NOMO-1 treated with DMSO at 0.1 percent for 48 hours (cell line): Measurements from ENCODE around the gene TLNRD1.
"Not testable (repeated sequence)": the region's sequence is repeated elsewhere in the genome, so short reads cannot be mapped to it uniquely, and the experiment has no call there.

Source experiments
- DNase-seq: peaks from one replicate; lab custom pipeline; 2025; ENCODE audit not compliant: unreplicated experiment; lab: John Stamatoyannopoulos, UW

The TLNRD1 gene

DNA sequence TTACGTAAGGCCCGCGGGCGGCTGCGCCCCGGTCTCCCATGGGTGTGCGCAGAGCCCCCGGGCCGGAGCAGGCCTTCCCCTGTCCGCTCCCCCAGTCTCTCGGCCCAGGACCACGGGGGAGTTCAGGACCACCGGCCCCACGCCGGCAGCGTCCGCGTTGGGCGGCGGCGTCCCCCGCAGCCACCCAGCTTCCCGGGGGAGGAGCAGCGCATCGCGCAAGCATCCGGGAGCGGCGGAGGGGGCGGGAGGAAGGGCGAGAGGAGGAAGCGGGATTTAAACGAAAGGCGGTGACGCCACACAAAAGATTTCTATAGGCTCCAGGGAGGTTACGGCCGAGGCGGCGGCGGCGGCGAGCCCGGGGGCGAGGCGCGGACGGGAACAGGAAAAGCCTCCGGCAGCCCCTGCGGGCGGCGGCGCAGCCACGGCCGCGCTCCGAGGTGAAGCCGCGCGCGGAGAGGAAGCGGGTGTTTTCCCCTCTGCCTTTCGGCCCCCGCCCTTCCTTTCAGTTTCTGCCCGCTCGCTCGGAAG is at the start of gene TLNRD1:
TSS of gene TLNRD1 (plus strand) at position 300 of the 528 bp plus-strand sequence. CDS start 1,349 bp downstream, outside the sequence.
- peak; percentile 92 for DNase-seq

DNA sequence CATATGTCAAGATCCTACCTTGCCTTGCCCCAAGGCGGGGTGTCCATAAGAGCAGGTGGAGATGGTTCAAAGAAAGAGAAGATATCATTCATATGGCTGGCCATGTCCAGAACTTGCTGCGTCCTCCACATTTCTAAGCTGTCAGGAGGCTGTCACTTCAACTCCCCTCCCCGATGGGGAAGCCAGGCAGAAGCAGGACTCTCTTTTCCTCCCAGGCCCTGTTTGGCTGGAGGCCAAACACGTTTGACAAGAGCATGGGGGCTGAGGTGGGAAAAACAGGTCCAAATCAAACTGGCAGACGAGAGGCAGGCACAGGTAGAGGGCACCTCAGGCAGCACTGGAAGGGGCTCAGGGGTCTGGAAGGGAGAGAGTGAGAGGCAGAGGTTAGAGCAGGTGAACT is 48.8 kb upstream of the TLNRD1 start:
- no peak for DNase-seq

DNA sequence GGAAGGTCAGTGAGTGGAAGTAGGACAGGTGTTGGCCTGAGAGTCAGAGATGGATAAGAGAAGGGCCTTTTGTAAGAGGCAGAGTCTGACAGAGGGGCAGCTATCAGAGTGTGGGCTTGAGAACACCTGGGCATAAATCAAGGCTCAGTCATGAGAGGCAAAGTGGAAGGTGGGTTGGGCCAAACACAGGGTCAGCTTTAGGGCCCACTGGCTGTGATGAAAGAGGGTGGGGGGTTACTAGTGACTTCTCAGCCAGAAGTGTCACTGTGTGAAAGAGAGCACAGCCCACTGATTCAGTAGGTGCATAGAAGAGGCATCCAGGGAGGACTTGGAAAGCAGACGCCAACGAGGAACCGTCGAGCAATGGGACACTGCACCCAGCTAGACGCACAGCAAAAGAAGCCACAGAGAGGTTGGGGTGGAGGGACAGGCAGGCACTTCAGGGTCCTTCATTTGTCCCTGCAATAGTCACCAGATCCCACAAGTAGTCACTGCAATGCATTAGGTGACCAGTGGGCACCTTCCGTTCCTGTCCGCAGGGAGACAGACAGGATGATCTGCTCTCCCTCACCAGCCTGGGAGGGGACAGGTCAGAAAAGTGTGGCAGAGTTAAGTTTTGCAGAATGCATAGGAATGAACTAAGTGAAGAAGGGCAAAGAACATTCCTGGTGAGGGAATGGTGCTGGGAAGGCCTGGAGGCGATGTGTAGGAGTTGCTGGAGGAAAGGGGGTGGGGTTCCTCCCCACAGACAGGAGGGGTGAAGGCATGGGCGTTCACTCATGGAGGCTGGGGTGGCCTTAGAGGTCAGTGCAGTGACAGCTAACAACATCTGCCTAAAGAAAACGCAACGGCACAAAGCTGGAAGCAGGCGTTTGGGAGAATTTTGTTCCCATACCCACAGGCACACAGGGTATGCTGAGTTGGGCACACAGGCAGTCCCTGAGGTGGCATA is 47.4 kb upstream of the TLNRD1 start:
- DNase-seq: no peak

DNA sequence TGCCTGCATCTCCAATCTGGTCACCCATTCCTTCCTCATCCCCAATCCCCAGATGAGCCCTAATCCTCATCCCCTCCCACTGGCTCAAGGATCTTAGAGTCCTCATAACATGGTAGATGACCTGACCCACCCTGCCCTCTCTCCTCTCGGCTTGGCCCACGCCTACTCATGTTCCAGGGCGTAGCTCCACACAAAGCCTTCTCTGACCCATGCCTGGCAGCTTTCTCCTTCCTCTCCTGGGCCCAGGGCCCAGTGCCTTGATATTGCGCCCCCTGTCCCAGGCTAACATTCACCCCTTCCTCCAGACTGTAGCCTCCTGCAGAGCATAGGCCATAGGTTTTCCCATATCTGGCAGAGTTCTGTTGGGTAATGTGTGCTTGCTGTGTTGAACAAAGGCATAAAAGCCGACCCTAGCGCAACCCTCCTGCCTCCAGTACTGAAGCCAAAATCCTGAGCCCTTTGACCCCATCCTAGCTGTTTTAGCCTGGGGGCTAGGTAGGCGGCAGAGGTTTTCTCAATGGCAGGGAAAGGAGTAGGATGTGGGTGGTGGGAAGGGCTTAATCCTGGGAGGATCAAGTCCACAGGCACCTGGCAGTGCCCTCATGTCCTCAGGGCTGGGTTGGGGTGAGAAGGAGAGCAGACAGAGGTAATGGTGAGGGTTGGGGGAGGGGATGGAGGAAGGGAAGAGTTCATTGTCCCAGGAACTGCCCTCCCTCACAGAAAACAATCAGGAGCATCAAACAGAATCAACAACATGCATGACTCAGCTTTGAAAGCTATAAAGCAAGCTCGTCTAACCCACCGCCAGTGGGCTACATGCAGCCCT is 46.6 kb upstream of the TLNRD1 start:
- DNase-seq: no peak

DNA sequence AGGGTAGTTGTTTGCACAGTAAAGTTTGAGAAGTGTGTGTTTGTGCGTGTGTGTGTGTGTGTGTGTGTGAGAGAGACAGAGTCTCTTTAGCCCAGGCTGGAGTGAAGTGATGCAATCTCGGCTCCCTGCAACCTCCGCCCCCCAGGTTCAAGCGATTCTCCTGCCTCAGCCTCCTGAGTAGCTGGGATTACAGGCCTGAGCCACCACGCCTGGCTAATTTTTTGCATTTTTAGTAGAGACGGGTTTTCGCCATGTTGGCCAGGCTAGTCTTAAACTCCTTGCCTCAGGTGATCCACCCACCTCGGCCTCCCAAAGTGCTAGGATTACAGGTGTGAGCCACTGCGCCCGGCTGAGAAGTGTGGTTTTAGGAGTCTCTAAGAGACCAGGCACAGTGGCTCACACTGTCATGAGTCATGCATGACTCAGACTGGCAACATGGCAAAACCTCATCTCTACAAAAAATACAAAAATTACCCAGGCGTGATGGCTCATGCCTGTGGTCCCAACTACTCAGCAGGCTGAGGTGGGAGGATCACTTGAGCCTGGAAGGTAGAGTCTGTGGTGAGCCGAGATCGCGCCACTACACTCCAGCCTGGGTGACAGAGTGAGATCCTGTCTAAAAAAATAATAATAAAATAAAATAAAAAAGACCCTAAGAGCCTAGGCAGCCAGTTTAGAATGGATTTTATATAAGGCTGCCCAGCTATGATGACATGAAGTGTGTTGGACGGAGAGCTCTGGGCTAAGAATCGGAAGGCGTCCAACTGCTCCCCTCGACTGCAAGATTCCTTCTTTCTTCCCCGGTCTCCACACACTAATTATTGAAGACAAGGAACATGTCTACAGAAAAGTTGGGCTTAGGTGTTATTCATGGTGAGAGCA is 44.9 kb upstream of the TLNRD1 start:
- peak; percentile 38 for DNase-seq

DNA sequence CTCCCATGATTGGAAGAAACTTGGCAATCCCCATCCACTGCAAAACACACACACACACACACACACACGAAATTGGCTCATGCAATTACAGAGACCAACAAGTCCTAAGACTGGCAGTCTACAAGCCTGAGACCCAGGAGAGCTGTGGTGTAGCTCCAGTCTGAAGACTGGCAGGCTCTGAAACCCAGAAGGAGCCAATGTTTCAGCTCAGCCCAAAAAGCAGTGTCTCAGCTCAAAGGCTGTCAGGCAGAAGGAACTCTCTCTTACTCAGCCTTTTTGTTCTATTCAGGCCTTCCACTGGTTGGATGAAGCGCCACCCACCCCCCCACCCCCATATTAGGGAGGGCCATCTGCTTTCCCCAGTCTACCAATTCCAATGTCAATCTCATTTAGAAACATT is 43.2 kb upstream of the TLNRD1 start:
- DNase-seq: no peak

DNA sequence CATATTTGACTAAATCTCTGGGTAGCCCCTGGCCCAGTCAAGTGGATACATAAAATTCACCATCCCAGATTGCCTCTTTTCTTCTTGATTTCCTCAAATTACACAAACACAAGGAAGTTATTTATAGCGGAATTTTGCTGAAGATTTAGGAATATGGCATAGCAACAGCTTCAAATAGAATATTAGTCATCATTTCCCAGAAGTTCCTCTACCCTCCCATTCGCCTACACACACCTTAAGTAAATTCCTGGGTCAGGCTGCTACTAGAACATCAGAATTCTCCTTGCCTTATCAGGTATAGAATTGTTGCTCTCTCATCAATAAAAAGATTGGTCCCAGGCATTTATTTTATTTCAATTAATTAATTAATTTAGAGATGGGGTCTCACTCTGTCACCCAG is 42.7 kb upstream of the TLNRD1 start:
- no peak for DNase-seq

DNA sequence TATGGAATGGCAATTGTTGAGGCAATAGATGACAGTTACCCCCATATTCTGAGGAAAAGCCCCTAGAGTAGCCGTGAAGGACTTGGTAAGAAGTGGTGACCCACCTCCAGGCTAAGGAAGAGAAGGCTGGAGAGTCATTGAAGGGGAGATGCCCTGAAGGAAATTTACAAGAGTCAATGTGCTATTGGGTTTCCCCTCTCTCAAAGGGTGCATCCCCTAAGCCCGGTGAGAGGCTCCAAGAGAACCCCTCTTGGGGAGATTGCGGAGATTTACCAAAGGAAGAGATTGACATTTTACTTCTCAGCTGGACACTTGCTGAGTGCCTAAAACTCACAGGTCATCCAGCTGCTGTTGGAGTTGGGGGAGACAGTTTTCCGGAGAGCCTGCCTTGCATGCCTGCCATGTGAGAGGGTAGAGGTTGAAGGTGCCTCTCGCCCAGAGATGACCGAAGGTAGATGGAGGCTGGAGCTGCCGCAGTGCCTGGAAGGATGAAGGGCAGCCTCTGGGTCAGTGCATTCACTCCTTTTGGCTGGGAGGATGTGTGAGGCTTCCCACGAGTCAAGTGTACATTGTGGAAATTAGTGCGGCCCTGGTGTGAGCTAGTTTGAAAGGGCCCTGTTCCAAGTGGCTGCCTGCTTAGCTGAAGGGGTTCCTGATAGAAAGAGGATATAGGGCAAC is 41.8 kb upstream of the TLNRD1 start:
- no peak for DNase-seq

DNA sequence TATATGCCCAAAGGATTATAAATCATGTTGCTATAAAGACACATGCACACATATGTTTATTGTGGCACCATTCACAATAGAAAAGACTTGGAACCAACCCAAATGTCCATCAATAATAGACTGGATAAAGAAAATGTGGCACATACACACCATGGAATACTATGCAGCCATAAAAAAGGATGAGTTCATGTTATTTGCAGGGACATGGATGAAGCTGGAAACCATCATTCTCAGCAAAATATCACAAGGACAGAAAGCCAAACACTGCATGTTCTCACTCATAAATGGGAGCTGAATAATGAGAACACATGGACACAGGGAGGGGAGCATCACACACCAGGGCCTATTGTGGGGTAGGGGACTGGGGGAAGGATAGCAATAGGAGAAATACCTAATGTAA is 35.3 kb upstream of the TLNRD1 start:
- not testable (repeated sequence) for DNase-seq

DNA sequence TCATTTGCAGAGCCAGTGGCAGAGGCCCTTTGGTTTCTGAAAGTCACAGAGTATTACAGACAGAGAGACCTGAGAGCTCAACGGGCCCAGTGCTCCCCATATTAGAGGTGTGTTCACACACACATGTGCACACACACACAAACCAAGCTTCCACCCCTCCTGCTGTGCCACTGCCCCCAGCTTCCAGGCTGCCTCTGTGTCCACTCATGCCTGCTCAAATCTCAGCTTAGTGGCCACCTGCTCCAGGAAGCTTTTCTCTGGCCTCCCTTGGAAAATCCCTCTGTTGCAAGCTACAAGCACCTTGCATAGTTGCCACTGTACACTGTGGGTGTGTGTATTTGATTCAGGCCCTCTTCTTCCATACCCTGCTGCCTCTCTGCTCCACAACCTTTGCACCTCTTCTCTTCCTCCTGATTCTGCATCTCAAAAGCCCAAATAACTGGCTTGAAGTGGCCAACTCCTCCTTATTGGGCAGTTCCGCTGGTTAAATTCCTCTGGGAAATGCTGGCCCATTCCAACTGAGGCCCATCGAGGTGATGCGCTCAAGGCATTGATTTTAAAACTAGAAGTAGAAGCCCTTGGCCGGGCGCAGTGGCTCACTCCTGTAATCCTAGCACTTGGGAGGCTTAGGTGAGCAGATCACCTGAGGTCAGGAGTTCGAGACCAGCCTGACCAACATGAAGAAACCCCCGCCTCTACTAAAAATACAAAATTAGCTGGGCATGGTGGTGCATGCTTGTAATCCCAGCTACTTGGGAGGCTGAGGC is 34.1 kb upstream of the TLNRD1 start:
- DNase-seq: no peak

DNA sequence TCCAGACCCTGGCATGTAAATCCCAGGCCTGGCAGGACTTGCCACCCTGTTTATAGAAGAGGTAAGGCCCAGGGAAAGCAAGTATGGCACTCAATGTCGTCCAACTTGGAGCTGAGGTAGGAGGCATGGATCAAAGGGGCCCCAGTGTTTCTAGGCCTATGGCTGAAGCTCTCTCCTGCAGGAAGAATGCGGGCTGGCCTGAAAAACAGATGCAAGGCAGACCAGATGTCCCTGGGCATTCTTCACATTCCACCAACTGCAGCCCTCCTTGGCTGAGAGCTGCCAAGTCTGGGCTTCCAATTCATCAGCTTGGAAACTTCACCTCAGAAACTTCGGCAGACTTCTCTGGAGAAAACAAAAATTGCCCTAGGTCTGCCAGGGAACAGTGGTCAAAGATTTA is 33.3 kb upstream of the TLNRD1 start:
- DNase-seq: no peak

DNA sequence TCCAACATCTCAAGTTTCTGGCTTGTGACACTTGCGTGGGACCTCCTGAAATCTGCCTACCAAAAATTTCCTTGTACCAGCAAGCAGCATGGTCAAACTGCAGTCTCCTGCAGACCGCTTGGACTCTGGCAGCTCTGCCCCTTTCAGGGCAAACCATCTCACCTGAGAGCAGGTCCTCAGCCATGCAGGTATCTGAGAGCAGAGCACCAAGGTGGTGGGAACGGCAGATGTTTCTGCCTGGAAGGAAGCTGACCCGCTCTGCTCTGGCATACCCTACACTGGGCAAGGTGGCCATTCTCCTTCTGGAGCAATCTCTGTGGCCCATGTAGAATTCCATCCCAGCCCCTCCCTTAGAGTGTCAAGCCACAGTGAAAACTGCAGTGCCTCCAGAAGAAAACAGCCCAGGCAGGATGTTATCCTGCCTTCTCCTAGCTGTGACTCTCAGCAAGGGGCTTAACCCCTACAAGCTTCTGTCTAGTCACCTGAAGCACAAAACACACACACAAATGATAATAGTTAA is 32.7 kb upstream of the TLNRD1 start:
- no peak for DNase-seq

DNA sequence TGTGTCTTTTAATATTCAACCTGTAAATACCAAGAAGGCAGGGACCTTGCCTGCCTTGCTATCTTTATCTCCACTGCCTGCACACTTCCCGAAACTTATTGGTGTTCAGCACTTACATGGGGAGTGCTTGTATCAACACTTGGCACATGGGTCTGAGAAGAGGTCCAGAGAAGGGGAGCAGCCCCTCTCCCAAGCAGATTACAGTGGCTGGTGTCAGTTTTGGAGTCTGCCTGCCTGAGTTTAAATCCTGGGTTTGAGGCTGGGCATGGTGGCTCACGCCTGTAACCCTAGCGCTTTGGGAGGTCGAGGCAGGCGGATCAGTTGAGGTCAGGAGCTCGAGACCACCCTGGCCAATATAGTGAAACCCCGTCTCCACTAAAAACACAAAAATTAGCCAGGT is 31.4 kb upstream of the TLNRD1 start:
- DNase-seq: no peak

DNA sequence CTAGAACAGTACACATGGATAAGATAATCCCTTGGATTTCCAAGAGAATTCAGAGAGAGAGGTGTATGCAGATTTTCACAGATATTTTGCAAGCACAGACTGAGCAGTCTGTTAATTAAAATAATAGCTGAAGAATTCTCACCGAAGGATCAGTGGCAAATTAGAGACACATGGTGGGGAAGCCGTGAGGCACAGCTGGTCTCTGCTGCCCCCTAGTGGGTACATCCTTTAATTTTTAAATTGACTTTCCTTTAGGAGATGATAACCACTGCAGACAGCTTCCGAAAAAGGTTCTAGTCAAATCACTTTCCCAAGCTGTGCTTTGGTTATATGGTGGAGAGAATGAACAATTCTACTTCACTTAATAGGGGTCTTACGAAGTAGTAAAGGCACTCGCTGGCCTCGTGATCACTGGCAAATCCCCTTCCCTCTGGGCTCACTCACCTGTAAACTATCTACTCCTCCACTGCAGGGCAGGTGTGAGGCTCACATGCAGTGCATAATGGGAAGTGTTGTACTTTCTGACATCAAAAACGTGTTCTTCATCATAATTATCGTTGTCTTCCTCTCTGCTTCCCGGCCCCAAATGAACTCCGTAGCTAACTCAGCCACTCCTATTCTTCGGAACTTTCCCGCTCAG is 30.6 kb upstream of the TLNRD1 start:
- peak; percentile 62 for DNase-seq

DNA sequence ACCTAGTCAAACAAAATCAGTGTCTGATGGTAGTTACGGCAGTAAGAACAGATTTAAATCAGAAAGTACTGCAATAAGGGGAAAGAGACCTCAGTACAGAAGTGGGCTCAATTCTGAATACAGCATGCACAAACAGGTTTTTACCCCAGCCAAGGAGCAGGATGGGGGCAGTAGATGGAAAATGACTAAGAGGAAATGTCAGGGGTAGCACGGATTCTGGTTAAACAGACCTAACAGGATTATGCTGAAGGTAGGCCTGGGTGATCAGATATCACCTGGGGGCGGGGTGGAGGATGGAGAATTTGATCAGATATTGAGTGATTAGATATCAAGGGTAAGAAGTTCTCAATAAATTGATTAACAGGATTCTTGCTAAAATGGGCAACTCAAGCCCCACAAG is 30.1 kb upstream of the TLNRD1 start:
- no peak for DNase-seq

DNA sequence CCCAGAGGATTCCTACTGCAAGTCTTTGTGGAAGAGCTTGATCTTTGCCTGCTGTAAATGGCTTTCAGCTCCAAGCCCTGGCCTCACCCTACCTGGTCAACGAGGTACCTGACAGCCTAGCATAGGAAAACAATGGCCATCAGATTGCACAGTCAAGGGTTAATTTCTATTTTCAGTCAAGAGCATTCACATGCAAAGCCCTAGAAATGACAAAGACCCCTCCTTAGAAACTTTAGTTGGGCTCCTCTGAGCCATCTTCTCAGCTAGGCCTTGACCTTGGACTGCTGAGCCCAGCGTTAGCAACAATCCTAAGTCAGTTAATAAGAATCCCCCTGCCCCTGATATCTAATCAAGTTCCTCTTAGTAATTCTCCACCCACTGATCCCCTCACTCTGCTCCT is 29.6 kb upstream of the TLNRD1 start:
- no peak for DNase-seq

DNA sequence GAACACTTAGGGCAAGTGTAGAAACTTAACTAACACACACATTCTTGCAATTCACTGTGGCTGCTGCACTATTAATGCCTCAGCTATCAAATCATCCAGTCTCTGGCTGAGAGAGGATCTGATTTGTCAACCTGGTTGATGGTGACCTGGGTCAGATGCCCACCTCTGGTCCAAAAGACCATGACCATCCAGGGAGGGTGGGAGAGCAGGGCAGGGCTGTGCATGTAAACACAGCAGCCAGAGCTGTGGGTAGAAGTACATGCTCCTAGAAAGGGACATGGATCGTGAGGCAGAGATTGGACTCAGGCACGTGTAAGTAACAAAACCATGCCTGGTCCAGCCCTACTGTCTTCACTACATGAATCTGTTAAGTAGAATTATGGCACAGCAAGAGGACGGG is 28.4 kb upstream of the TLNRD1 start:
- DNase-seq: no peak

DNA sequence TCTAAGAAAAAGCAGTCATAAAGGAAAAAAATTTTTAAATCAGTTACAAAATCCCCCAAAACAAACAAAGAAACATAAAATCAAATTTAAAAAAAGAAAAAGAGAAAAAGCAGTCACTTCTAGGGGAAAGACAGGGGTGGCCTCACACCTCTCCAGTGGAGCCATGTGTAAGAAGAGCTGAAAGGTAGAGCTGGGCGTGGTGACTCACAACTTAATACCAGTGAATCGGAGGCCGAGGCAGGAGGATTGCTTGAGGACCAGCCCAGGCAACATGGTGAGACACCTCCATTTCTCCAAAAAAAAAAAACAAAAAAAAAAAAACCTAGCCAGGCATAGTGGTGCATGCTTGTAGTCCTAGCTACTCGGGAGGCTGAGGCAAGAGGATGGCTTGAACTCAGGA is 25.8 kb upstream of the TLNRD1 start:
- no peak for DNase-seq

DNA sequence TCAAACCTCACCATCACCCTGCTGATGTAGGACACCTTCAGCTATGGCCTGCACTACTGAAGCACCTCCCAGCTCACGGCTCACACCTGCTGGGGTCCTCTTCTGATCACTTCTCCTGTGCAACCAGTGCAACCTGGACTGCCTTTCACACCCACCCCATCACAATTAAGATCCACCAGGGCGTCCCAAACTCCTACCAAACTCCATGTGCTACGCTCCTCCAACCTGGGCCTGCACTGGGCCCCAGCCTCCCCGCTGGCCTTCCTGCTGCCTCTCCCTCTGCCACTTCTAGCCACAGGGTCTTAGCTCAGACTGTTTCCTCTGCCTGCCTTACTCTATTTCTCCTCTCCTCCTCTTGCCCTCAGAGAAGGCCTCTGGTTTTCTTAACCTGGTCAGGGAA is 23.9 kb upstream of the TLNRD1 start:
- no peak for DNase-seq
